Muscle layer of colon (tissue), 2 donors: Measurements from ENCODE around the gene SYNE1.

Experiments
- H3K27ac ChIP-seq: one replicate; pipeline ENCODE4 v1.7.0; 2013; ENCODE audit warnings: low read depth, mild to moderate bottlenecking, low read length, moderate library complexity
- H3K27me3 ChIP-seq, 2 donors: one replicate each; pipeline ENCODE4 v1.7.0; 2013; ENCODE audit warnings: low read length in 2 of 2, mild to moderate bottlenecking in 2 of 2; ENCODE audit not compliant: insufficient read depth in 2 of 2, control insufficient read depth in 1 of 2
- H3K36me3 ChIP-seq: one replicate; pipeline ENCODE4 v1.7.0; 2013; ENCODE audit warnings: mild to moderate bottlenecking, low read length; ENCODE audit not compliant: insufficient read depth
- H3K4me1 ChIP-seq: one replicate; pipeline ENCODE4 v1.7.0; 2013; ENCODE audit warnings: mild to moderate bottlenecking, low read length; ENCODE audit not compliant: insufficient read depth
- H3K4me3 ChIP-seq, 2 donors: one replicate each; pipeline ENCODE4 v1.7.0; 2013; ENCODE audit warnings: low read length in 2 of 2, low read depth in 1 of 2, mild to moderate bottlenecking in 1 of 2, moderate library complexity in 1 of 2
- H3K9ac ChIP-seq: one replicate; pipeline ENCODE4 v1.7.0; 2013; ENCODE audit warnings: low read length
- H3K9me3 ChIP-seq: one replicate; pipeline ENCODE4 v1.7.0; 2013; ENCODE audit warnings: mild to moderate bottlenecking, low read length
- donor health status: abdominal sarcoma.
- donor health status: Adenocarcinoma of cecum.

SYNE1 gene

DNA sequence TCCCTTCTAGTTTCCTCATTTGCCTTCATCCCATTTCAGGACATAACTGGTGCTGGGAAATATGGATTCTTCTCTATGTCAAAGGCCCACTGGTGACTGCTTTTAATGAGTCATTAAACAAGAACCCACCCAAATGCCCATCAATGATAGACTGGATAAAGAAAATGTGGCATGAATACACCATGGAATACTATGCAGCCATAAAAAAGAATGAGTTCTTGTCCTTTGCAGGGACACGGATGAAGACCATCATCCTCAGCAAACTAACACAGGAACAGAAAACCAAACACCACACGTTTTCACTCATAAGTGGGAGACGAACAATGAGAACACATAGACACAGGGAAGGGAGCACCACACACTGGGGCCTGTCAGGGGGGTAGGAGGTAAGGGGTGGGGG, 518.9 kb downstream of the SYNE1 start:
- no peaks in the 10 kb centered on the region for H3K27me3 ChIP-seq
- peaks cover 8% of the 10 kb centered on the region for H3K4me1 ChIP-seq
- H3K27ac ChIP-seq = no peak overlapping the region
- H3K4me3 ChIP-seq = no peak overlapping the region
- no peaks in the 10 kb centered on the region for H3K9me3 ChIP-seq
- no peak overlapping the region for H3K9ac ChIP-seq
- peaks cover 29% of the 10 kb centered on the region for H3K36me3 ChIP-seq

- Histone ChIP-seq H3K27ac (no peak overlapping the region), H3K9ac (no peak overlapping the region), H3K9me3 (no peaks in the 10 kb centered on the region)
Measured at GRCh38 chr6:152117156-152118133, 519.7 kb downstream of the SYNE1 start.

GRCh38 chr6:152112491-152113261, 524.5 kb downstream of the SYNE1 start:
- Histone ChIP-seq H3K4me3 (no peak overlapping the region), H3K36me3 (no peaks in the 10 kb centered on the region), H3K9ac (no peak overlapping the region), H3K27ac (no peak overlapping the region), H3K9me3 (no peaks in the 10 kb centered on the region), H3K4me1 (peaks cover 11% of the 10 kb centered on the region), H3K27me3 (no peaks in the 10 kb centered on the region)

More at GRCh38 chr6:152117156-152118133, 519.7 kb downstream of the SYNE1 start:
- H3K4me1 ChIP-seq = peaks cover 8% of the 10 kb centered on the region
- no peaks in the 10 kb centered on the region for H3K27me3 ChIP-seq
- H3K36me3 ChIP-seq = peaks cover 29% of the 10 kb centered on the region
- no peak overlapping the region for H3K4me3 ChIP-seq

DNA sequence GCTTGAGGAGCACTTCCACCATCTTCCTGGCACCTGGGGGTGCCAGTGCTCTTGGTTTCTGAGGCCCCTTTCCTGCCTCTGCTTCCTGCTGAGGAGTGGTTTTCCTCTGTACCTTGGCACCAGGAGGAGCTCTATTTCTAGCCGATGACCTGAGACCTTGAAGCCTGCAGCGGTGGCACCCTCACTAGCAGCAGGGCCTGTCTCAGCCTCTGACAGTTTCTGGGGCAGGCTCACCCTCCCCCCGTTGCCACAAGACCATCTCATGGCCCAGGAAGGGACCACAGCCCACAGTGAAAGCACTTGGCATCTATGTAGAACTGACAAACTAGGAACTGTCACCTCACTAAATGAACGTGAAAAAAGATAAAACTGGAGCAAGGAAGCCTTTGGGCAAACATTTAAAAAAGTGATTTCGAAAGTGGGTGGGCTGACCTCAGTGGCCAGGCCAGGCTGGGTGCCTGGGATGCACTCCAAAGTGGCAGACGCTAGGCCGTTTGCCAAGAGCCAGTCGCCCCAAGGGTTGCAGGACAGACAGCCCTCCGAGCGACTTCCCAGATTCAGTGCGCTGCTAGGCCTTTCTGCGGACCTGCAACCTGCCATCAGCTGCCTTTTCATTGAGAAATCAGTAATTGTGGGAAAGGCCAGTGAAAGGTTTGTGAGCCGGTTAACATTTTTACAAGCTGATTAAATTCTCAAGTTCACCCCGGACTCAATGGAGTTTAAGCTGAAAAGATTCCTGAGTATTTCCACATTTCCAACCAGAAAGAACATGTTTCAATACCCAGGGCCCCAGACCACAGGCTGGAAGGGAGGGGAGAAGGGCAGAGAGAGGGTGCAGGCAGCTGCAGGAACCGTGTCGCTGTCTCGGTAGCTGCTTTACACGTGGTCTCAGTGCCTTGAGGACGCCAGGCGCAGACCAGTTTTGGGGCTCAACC, 526.0 kb downstream of the SYNE1 start:
- H3K9me3 ChIP-seq = no peaks in the 10 kb centered on the region
- no peak overlapping the region for H3K27ac ChIP-seq
- H3K36me3 ChIP-seq = no peaks in the 10 kb centered on the region
- no peak overlapping the region for H3K9ac ChIP-seq
- peaks cover 3% of the 10 kb centered on the region for H3K4me1 ChIP-seq
- peak overlapping the region in 1 of 2 donors; percentile 10 for H3K4me3 ChIP-seq
- H3K27me3 ChIP-seq = no peaks in the 10 kb centered on the region

- Histone ChIP-seq H3K27me3 (no peaks in the 10 kb centered on the region), H3K36me3 (no peaks in the 10 kb centered on the region), H3K27ac (no peak overlapping the region), H3K4me3 (no peak overlapping the region), H3K9ac (no peak overlapping the region), H3K9me3 (no peaks in the 10 kb centered on the region), H3K4me1 (peaks cover 3% of the 10 kb centered on the region)
Measured at GRCh38 chr6:152107973-152108372, 529.2 kb downstream of the SYNE1 start.

DNA sequence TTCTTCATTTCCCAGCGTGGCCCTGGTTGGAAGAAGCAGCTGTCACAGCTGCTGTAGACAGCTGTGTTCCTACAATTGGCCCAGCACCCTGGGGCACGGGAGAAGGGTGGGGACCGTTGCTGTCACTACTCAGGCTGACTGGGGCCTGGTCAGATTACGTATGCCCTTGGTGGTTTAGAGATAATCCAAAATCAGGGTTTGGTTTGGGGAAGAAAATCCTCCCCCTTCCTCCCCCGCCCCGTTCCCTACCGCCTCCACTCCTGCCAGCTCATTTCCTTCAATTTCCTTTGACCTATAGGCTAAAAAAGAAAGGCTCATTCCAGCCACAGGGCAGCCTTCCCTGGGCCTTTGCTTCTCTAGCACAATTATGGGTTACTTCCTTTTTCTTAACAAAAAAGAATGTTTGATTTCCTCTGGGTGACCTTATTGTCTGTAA, 537.0 kb downstream of the SYNE1 start:
- Histone ChIP-seq H3K4me1 (no peaks in the 10 kb centered on the region), H3K36me3 (no peaks in the 10 kb centered on the region), H3K9ac (no peak overlapping the region), H3K4me3 (no peak overlapping the region), H3K9me3 (no peaks in the 10 kb centered on the region), H3K27me3 (no peaks in the 10 kb centered on the region), H3K27ac (no peak overlapping the region)

DNA sequence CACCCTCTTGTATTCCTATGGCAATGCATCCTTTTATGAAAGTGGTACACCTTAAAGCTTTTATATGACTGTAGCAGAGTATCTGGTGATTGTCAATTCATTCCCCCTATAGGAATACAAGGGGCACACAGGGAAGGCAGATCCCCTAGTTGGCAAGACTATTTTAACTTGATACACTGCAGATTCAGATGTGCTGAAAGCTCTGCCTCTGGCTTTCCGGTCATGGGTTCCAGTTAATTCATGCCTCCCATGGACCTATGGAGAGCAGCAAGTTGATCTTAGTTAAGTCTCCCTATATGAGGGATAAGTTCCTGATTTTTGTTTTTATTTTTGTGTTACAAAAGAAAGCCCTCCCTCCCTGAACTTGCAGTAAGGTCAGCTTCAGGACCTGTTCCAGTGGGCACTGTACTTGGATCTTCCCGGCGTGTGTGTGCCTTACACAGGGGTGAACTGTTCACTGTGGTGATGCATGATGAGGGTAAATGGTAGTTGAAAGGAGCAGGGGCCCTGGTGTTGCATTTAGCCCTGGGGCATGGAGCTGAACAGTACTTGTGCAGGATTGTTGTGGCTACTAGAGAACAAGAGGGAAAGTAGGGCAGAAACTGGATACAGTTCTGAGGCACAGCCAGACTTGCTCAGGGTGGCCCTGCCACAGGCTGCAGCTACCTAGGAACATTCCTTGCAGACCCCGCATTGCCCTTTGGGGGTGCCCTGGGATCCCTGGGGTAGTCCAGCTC, 537.5 kb downstream of the SYNE1 start:
- H3K4me3 ChIP-seq = no peak overlapping the region
- H3K36me3 ChIP-seq = no peaks in the 10 kb centered on the region
- H3K9me3 ChIP-seq = no peaks in the 10 kb centered on the region
- H3K9ac ChIP-seq = no peak overlapping the region
- no peaks in the 10 kb centered on the region for H3K27me3 ChIP-seq
- H3K4me1 ChIP-seq = peaks cover 4% of the 10 kb centered on the region
- no peak overlapping the region for H3K27ac ChIP-seq

DNA sequence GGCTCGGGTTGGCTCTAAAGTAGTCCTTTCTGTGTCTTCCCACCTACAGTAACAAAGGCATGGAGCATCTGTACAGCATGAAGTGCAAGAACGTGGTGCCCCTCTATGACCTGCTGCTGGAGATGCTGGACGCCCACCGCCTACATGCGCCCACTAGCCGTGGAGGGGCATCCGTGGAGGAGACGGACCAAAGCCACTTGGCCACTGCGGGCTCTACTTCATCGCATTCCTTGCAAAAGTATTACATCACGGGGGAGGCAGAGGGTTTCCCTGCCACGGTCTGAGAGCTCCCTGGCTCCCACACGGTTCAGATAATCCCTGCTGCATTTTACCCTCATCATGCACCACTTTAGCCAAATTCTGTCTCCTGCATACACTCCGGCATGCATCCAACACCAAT, 538.5 kb downstream of the SYNE1 start:
- Histone ChIP-seq H3K4me3 (no peak overlapping the region), H3K4me1 (peaks cover 5% of the 10 kb centered on the region), H3K27me3 (no peaks in the 10 kb centered on the region), H3K36me3 (no peaks in the 10 kb centered on the region), H3K9me3 (no peaks in the 10 kb centered on the region), H3K9ac (no peak overlapping the region), H3K27ac (no peak overlapping the region)

DNA sequence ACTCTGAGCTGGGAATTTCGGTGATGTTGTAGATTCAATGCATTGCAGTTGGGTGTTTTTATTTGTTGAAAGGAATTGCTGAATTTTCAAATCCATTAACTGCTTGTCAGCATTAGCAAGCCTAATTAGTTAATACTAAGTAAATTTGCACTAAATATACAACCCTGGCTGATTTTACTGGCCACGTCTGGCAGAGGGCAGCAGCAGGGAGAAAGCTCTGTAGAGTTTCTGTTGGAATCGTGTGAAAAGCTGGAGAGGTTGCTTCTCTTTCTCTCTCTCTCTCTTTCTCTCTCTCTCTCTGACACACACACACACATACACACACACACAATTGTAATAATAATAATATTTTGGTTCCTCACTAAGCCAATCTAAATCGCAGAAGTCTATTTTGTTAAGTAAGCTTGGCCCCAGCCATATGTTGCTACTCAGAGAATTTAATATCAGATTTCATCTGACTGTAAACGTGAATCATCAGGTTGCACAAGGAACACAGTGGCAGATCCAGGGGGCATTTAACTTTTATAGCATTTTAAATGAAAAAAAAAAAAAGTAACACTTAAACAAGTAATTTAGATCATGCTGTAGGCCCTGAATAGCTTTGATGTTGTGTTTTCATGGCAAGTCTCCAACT, 540.2 kb downstream of the SYNE1 start:
- Histone ChIP-seq H3K27me3 (no peaks in the 10 kb centered on the region), H3K27ac (no peak overlapping the region), H3K36me3 (no peaks in the 10 kb centered on the region), H3K9ac (no peak overlapping the region), H3K4me3 (no peak overlapping the region), H3K9me3 (no peaks in the 10 kb centered on the region), H3K4me1 (peaks cover 5% of the 10 kb centered on the region)

GRCh38 chr6:152094992-152095592, 542.1 kb downstream of the SYNE1 start:
- Histone ChIP-seq H3K27ac (no peak overlapping the region), H3K27me3 (no peaks in the 10 kb centered on the region), H3K4me3 (no peak overlapping the region), H3K4me1 (peaks cover 5% of the 10 kb centered on the region), H3K9ac (no peak overlapping the region), H3K9me3 (no peaks in the 10 kb centered on the region), H3K36me3 (no peaks in the 10 kb centered on the region)
